B cell (primary cell): ENCODE measurements around the gene C1orf115.

ENCODE experiments used
- EZH2 ChIP-seq: IDR thresholded peaks from 2 replicates; pipeline ENCODE4 v1.6.1; 2012; ENCODE audit warnings: borderline replicate concordance, low read depth, mild to moderate bottlenecking, moderate library complexity, low read length; ENCODE audit not compliant: insufficient read depth, poor library complexity, severe bottlenecking
- TF ChIP-seq, protein P1 (sequence below): fragments of 200-600 bp; IDR thresholded peaks from one replicate; pipeline ENCODE4 v1.8.0; 2022; ENCODE audit warnings: antibody characterized with exemption, mild to moderate bottlenecking

DNA sequence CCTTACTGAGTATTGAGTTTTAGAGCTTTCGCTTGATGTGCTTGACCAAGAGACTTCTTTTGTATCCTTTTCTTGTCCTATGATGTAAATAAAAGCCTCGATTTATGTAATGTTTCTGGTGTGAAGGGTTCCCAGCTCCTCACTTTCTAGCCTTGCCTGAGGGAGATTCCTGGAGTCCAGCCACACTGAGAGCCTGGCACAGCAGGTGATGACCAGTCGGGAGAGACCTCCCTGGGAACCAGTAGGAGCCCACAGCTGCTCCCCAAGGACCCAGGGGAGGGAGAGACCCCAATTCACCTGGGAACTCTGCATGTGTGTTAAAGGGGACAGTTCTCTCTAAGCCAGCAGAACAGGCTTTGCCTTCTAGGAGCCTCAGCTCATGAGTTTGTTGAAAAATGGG is 8.9 kb downstream of the C1orf115 start:
- TF ChIP-seq, protein P1, sequence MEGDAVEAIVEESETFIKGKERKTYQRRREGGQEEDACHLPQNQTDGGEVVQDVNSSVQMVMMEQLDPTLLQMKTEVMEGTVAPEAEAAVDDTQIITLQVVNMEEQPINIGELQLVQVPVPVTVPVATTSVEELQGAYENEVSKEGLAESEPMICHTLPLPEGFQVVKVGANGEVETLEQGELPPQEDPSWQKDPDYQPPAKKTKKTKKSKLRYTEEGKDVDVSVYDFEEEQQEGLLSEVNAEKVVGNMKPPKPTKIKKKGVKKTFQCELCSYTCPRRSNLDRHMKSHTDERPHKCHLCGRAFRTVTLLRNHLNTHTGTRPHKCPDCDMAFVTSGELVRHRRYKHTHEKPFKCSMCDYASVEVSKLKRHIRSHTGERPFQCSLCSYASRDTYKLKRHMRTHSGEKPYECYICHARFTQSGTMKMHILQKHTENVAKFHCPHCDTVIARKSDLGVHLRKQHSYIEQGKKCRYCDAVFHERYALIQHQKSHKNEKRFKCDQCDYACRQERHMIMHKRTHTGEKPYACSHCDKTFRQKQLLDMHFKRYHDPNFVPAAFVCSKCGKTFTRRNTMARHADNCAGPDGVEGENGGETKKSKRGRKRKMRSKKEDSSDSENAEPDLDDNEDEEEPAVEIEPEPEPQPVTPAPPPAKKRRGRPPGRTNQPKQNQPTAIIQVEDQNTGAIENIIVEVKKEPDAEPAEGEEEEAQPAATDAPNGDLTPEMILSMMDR, result no peak
- no peak for TF ChIP-seq EZH2
